ENCODE data around the gene ADAM20.
"Not testable (repeated sequence)": the region's sequence is repeated elsewhere in the genome, so short reads cannot be mapped to it uniquely, and the experiment has no call there.

ADAM20 gene

GRCh38 chr14:70534904-70535303, at the start of gene ADAM20:
TSS of gene ADAM20 (minus strand) at chr14:70535004. CDS start at chr14:70524757, 10,247 bp downstream.
- no peak for DNase-seq (ENCODE audit: low read depth in 4 of 4, low spot score in 1 of 4)

GRCh38 chr14:70576891-70577290, 42.1 kb upstream of the ADAM20 start:
- no peak for DNase-seq (ENCODE audit: low read depth in 4 of 4, low spot score in 1 of 4)

DNA sequence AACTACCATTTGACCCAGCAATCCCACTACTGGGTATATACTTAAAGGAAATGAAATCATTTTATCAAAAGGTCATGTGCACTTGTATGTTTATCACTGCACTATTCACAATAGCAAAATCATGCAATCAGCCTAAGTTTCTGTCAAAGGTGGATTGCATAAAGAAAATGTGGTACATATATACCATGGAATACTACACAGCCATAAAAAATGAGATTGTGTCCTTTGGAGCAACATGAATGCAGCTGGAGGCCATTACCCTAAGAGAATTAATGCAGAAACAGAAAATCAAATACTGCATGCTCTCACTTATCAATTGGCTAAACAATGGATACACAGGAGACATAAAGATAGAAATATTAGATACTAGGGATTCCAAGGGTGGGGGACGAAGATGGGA, 38.2 kb upstream of the ADAM20 start:
- DNase-seq (ENCODE audit: low read depth in 4 of 4, low spot score in 1 of 4): no peak

DNA sequence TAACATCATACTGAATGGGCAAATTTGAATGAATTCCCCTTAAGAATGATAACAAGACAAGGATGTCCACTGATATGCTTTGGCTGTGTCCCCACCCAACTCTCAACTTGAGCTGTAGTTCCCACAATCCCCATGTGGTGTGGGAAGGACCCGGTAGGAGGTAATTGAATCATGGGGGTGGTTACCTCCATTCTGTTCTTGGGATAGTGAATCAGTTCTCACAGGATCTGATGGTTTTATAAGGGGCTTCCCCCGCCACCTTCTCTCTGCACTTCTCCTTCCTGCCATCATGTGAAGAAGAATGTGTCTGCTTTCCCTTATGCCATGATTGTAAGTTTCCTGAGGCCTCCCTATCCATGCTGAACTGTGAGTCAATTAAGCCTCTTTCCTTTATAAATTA, 36.3 kb upstream of the ADAM20 start:
- DNase-seq (ENCODE audit: low read depth in 4 of 4, low spot score in 1 of 4): no peak

- DNase-seq (ENCODE audit: low read depth in 4 of 4, low spot score in 1 of 4): no peak
Measured at GRCh38 chr14:70567791-70568190, 33.0 kb upstream of the ADAM20 start.

- DNase-seq (ENCODE audit: low read depth in 4 of 4, low spot score in 1 of 4): no peak
Measured at GRCh38 chr14:70563869-70564268, 29.1 kb upstream of the ADAM20 start.

- DNase-seq (ENCODE audit: low read depth in 4 of 4, low spot score in 1 of 4): no peak
Measured at GRCh38 chr14:70563417-70563816, 28.6 kb upstream of the ADAM20 start.

DNA sequence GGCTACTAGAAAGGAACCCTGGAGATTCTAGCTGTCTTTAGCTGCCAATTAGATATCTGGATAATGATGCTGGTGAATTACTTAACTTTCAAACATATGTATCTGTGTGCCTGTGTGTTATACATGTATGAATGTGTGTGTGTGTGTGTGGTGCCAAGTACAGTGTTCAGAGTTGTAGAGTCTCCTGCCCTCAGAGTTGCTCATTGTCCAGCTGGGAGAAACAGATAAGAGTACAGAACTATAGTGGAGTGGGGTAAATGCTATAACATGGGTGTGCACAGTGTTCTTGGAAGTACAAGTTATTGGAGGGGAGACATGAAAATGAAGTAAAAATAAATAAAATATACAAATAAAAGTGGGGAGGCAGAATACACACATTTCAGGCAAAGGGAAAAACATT, 23.6 kb upstream of the ADAM20 start:
- DNase-seq (ENCODE audit: low read depth in 4 of 4, low spot score in 1 of 4): no peak

- no peak for DNase-seq (ENCODE audit: low read depth in 4 of 4, low spot score in 1 of 4)
Measured at GRCh38 chr14:70555890-70556289, 21.1 kb upstream of the ADAM20 start.

GRCh38 chr14:70538087-70538486, 3.3 kb upstream of the ADAM20 start:
- DNase-seq (ENCODE audit: low read depth in 4 of 4, low spot score in 1 of 4): no peak

- DNase-seq (ENCODE audit: low read depth in 4 of 4, low spot score in 1 of 4): no peak
Measured at GRCh38 chr14:70536830-70537229, 2.0 kb upstream of the ADAM20 start.

GRCh38 chr14:70530417-70530816, 4.4 kb downstream of the ADAM20 start:
- no peak for DNase-seq (ENCODE audit: low read depth in 4 of 4, low spot score in 1 of 4)

GRCh38 chr14:70527501-70528105, 7.2 kb downstream of the ADAM20 start:
- DNase-seq (ENCODE audit: low read depth in 4 of 4, low spot score in 1 of 4): no peak

GRCh38 chr14:70525691-70526090, 9.1 kb downstream of the ADAM20 start:
- no peak for DNase-seq (ENCODE audit: low read depth in 4 of 4, low spot score in 1 of 4)

DNA sequence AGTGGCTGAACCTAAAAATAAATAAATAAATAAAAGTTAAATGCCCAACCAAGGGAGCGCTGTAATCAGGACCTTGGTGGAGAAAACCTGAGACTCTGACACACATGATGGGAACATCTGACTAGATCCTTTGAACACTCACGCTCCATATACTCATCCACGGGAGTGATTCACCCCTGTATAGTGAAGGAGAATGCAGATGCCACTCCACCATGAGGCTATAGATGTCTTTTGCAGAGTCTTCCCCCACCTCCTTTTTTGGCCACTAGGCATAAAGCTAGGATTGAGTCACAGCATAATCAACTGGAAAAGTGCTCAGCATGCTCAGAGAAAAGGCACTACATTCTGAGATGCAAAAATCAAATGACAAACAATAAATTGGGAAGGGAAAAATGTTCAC, 19.0 kb downstream of the ADAM20 start:
- no peak for DNase-seq (ENCODE audit: low read depth in 4 of 4, low spot score in 1 of 4)

DNA sequence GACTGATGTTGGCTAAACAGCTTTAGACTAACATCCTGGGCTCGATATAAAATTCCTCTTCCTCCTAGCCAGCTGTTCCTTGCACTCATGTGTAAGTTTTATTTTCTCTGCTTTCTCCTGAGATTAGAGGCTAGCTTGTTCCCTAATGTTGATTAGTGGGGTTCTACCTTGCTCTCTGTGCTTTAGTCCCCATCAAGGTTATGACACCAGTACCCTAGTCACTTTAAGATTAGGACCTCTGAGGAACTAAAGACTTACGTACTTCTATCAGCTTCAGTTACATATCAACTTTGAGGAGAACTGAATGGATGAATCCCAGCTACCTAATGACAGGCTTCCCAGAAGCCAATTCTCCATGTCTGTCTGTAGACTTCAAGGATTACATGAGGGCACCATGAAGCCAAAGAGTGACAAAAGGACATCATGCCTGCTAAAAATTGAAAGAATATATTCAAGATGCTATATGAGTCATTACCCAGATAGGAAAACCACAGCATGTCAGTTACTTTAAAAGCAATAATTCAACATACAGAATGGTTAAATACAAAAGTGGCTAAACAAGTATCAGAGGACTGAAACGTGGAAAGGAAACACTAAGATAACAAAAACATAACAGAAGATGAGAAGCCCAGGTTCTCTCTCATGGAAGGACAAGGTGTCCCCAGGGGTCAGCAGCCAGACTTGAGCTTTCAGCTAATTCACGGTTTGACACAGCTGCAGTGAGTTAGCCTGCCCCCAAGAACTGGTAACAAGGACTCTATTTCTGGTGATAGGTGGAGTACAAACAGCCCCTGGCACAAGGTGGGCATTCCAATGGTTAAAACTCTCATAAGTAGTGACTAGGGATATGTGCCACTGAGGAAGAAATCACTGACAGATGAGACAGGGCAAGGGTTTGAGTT, 20.4 kb downstream of the ADAM20 start:
- DNase-seq (ENCODE audit: low read depth in 4 of 4, low spot score in 1 of 4): no peak

DNA sequence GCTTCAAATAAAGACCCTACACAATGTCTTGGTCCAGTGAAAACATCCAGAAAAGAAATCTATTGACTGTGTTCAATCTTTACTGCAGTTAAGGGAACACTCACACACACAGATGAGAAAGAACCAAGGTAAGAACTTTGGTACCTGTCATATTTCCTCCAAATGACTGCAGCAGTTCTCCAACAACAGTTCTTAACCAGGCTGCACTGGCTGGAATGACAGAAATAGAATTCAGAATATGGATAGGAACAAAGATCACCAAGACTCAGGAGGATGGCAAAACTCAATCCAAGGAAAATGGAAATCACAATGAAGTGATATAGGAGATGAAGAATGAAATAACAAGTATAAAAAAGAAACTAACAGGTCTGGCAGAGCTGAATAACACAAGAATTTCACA, 36.6 kb downstream of the ADAM20 start:
- DNase-seq (ENCODE audit: low read depth in 4 of 4, low spot score in 1 of 4): no peak

DNA sequence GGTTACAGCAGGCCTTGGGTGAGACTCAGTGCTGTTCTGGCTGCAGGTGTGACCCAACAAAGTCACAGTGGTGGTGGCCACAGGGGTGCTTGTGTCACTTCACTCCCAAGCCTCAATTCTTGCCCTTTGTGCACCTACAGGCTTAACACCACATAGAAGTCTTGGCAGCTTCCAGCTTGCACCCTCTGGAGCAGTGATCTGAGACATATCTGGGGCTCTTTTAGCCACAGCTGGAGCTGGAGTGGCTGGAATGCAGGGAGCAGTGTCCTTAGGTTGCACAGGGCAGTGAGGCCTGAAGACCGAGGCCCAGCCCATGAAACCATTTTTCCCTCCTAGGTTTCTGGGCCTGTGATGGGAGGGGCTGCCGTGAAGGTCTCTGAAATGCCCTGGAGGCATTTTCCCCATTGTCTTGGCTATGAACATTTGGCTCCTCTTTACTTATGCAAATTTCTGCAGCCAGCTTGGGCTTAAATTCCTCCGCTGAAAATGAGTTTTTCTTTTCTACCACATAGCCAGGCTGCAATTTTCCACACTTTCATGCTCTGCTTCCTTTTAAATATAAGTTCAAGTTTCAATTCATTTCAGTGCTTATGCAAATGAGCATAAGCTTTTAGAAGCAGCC, 45.1 kb downstream of the ADAM20 start:
- DNase-seq (ENCODE audit: low read depth in 4 of 4, low spot score in 1 of 4): no peak

GRCh38 chr14:70477356-70478105, 57.3 kb downstream of the ADAM20 start:
- DNase-seq (ENCODE audit: low read depth in 4 of 4, low spot score in 1 of 4): not testable (repeated sequence)

DNA sequence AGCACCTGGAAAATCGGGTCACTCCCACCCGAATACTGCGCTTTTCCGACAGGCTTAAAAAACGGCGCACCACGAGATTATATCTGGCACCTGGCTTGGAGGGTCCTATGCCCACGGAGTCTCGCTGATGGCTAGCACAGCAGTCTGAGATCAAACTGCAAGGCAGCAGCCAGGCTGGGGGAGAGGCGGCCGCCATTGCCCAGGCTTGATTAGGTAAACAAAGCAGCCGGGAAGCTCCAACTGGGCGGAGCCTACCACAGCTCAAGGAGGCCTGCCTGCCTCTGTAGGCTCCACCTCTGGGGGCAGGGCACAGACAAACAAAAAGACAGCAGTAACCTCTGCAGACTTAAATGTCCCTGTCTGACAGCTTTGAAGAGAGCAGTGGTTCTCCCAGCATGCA, 59.3 kb downstream of the ADAM20 start:
- DNase-seq (ENCODE audit: low read depth in 4 of 4, low spot score in 1 of 4): not testable (repeated sequence)

- no peak for DNase-seq (ENCODE audit: low read depth in 4 of 4, low spot score in 1 of 4)
Measured at GRCh38 chr14:70473825-70474224, 61.0 kb downstream of the ADAM20 start.
